Epithelial cell of proximal tubule (primary cell): ENCODE results near the gene HLA-C. TPM values are rescaled to one million over a fixed set of nuclear protein-coding genes. Genes with fewer than 3 reads are reported as not detected.

ENCODE experiments used
- DNase-seq: peaks from one replicate; pipeline ENCODE4 v3.0.0-alpha.2; 2011; ENCODE audit warnings: low read depth
- H3K4me3 ChIP-seq: 2 replicates; pipeline ENCODE4 v1.5.1; 2011; ENCODE audit warnings: low read depth, mild to moderate bottlenecking, low read length
- total RNA-seq: library from RNA; depleted of rRNA; stranded (reverse); fragments of >200 nt; gene quantifications from 2 replicates; pipeline ENCODE4 v1.2.3, GENCODE V29; 2015
- TF ChIP-seq, protein P1 (sequence below): conservative IDR thresholded peaks from 2 replicates; pipeline ENCODE4 v1.5.1; 2012; ENCODE audit warnings: low read depth, mild to moderate bottlenecking, low read length

Gene HLA-C
- total RNA-seq, 1 donor from 2014 or later, result 174 TPM

DNA sequence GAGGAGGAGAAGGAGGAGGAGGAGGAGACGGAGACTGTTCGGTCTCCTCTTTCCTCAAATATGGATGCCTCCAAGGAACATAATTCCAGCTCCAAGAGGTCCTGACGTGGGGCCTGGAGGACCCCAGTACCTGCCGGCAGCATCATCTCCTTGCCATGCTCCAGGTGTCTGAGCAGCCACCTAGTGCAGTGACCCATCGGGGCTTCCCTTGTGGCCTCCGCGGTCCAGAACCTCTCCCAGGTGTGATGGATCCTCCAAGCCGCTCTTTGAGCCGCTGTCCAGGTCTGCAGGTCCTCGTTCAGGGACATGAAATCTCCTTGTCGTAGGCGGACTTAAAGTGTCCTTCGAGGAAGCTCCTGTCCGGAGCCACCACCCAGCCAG is 35.8 kb upstream of the HLA-C start:
- H3K4me3 ChIP-seq, result no peak overlapping the region
- DNase-seq, result no peak
- TF ChIP-seq, protein P1, sequence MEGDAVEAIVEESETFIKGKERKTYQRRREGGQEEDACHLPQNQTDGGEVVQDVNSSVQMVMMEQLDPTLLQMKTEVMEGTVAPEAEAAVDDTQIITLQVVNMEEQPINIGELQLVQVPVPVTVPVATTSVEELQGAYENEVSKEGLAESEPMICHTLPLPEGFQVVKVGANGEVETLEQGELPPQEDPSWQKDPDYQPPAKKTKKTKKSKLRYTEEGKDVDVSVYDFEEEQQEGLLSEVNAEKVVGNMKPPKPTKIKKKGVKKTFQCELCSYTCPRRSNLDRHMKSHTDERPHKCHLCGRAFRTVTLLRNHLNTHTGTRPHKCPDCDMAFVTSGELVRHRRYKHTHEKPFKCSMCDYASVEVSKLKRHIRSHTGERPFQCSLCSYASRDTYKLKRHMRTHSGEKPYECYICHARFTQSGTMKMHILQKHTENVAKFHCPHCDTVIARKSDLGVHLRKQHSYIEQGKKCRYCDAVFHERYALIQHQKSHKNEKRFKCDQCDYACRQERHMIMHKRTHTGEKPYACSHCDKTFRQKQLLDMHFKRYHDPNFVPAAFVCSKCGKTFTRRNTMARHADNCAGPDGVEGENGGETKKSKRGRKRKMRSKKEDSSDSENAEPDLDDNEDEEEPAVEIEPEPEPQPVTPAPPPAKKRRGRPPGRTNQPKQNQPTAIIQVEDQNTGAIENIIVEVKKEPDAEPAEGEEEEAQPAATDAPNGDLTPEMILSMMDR, result no peak

DNA sequence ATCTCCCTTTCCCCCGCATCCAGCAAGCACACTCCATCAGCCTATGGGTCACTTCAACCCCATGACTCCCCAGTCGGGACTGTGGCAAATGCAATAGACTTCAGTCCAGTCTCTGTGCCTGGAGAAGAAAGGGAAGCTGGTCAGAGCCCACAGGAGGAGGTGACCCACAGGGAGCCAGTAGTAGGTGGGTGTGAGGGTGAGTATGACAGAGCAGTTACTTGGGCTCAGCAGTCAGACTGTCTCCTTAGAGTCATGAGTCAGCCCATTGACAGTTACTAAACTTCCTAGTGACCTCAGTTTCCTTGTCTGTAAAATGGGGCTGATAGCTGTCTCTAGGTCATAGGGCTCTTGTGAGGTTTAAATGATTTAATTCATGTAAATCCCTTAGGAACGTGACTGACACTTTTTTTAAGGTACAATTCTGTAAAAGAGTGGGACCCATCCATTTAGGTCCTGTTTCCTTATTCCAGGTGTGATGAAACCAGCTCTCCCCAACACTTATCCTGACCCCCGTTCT is 33.9 kb upstream of the HLA-C start:
- DNase-seq, result no peak
- TF ChIP-seq, protein P1, result no peak
- no peak overlapping the region for H3K4me3 ChIP-seq

DNA sequence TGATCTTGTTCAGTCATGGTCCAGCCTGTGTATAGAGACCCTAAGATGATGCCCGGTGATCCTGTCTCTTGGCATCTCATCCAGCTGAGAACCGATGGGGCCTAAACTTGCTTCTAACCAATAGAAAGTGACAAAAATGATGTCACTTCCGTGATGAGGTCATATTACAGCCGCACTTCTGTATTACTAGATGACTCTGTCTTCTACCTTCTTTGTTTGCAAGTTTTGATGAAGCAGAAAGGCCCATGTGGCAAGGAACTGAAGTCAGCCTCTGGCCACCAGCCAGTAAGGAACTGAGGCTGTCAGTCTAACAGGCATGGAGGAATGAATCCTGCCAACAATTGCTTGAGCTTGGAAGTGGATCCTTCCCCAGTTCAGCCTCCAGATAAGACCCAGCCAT is 32.8 kb upstream of the HLA-C start:
- no peak overlapping the region for H3K4me3 ChIP-seq
- DNase-seq, result no peak
- TF ChIP-seq, protein P1, result no peak

DNA sequence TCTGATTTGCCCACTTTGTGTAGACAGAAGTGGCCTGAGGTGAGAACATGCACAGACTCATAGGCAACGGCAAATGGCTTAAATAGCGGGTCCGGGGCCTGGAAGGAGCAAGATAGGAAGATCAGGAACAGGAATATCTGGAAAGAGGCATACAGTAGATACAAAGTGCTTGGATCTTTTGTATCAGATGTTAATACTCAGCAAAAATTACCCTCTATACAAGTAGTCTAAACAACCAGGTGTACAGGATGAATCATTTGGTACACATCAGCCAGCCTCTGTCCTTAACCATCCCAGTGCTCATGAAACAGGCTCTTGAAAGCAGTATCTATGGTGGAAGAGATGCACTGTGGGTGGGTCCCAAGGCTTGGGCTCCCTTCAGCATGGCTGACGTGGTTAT is 28.9 kb upstream of the HLA-C start:
- H3K4me3 ChIP-seq, result no peak overlapping the region
- no peak for DNase-seq
- TF ChIP-seq, protein P1, result no peak

DNA sequence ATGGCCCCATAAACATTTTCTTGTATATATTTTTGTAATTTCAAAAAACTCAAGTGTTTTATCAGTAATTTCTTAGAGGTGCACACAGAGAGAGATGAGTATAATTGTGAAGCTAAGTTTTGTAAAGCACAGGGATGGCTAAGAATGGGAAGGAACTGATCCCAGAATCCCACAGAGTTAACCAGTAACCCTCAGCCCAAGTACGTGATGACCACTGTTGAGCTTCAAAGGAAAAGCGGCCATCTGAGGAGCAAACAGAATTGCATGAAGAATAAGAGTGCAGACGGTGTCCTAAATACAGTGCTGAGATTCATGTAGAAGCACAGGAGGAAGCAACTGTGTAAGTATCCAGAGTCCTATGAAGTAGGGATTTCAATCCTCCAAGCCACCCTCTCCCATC is 28.1 kb upstream of the HLA-C start:
- no peak for DNase-seq
- H3K4me3 ChIP-seq, result no peak overlapping the region
- TF ChIP-seq, protein P1, result no peak

DNA sequence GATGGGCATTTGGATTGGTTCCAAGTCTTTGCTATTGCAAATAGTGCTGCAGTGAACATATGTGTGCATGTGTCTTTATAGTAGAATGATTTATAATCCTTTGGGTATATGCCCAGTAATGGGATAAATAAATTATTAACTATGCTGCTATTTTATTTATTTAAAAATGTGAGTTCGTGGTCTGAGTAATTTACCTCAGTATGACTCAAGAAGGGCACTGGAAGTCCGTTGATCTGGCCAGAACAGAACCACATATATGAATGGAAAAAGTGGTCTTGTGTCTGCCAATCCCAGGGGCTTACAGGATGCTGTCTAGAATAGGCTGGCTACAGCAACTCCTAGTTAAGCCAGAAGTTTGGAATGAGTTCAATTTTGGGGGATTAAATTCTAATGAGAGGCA is 27.6 kb upstream of the HLA-C start:
- TF ChIP-seq, protein P1, result no peak
- no peak overlapping the region for H3K4me3 ChIP-seq
- no peak for DNase-seq

DNA sequence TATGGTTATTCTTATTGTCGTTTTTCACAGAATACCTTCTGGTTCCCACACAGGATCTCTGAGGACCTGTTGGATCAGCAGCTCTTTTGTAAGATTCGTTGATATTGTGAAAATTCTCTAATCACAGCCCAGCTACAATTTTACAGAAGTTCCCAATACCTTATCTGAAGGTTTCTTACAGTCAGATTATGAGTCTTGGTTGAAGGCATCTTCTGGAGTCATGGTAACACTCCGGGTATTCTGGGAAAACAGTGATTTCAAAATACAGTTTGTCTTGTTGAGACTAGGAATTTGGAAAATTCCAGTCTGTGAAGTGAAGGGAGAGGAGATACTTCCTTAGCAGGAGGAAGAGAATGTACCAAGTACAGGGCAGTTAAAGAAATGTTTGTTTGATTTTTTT is 22.2 kb upstream of the HLA-C start:
- H3K4me3 ChIP-seq, result no peak overlapping the region
- TF ChIP-seq, protein P1, result no peak
- no peak for DNase-seq
